ENCODE results near the gene SPDYE2B.
"Not testable (repeated sequence)": the region's sequence is repeated elsewhere in the genome, so short reads cannot be mapped to it uniquely, and the experiment has no call there.

The SPDYE2B gene

GRCh38 chr7:102649924-102650323 is at the start of gene SPDYE2B:
Gene SPDYE2B, plus strand, starts transcription at chr7:102650319. Its CDS starts 2,030 bp downstream, at chr7:102652349.
- not testable (repeated sequence) for DNase-seq

- not testable (repeated sequence) for DNase-seq
These were observed 47.8 kb upstream of the SPDYE2B start for GRCh38 chr7:102602317-102602716.

- not testable (repeated sequence) for DNase-seq
These were observed 45.5 kb upstream of the SPDYE2B start for GRCh38 chr7:102604431-102605145.

- not testable (repeated sequence) for DNase-seq
These were observed 43.3 kb upstream of the SPDYE2B start for GRCh38 chr7:102606848-102607247.

GRCh38 chr7:102609734-102610133 is 40.4 kb upstream of the SPDYE2B start:
- DNase-seq: not testable (repeated sequence)

- DNase-seq: not testable (repeated sequence)
These were observed 39.7 kb upstream of the SPDYE2B start for GRCh38 chr7:102610441-102610840.

GRCh38 chr7:102611013-102611674 is 39.0 kb upstream of the SPDYE2B start:
- not testable (repeated sequence) for DNase-seq

- not testable (repeated sequence) for DNase-seq
These were observed 38.3 kb upstream of the SPDYE2B start for GRCh38 chr7:102611675-102612325.

- not testable (repeated sequence) for DNase-seq
These were observed 36.4 kb upstream of the SPDYE2B start for GRCh38 chr7:102613575-102614345.

GRCh38 chr7:102614346-102614697 is 35.8 kb upstream of the SPDYE2B start:
- DNase-seq: not testable (repeated sequence)

GRCh38 chr7:102614873-102615272 is 35.2 kb upstream of the SPDYE2B start:
- not testable (repeated sequence) for DNase-seq

- not testable (repeated sequence) for DNase-seq
These were observed 34.2 kb upstream of the SPDYE2B start for GRCh38 chr7:102615930-102616329.

- DNase-seq: peak; percentile 52
These were observed 33.5 kb upstream of the SPDYE2B start, which contains the start of gene RASA4 for GRCh38 chr7:102616507-102617125. Gene RASA4, minus strand, starts transcription at chr7:102616756. Its CDS starts 67 bp downstream, at chr7:102616689.

GRCh38 chr7:102618122-102618521 is 32.0 kb upstream of the SPDYE2B start:
- DNase-seq: not testable (repeated sequence)

- not testable (repeated sequence) for DNase-seq
These were observed 22.7 kb upstream of the SPDYE2B start for GRCh38 chr7:102627271-102627904.

- DNase-seq: not testable (repeated sequence)
These were observed 19.5 kb upstream of the SPDYE2B start for GRCh38 chr7:102630622-102631021.

- not testable (repeated sequence) for DNase-seq
These were observed 15.8 kb upstream of the SPDYE2B start for GRCh38 chr7:102634299-102634698.

- DNase-seq: not testable (repeated sequence)
These were observed 14.8 kb upstream of the SPDYE2B start for GRCh38 chr7:102635354-102635753.

GRCh38 chr7:102636956-102637355 is 13.2 kb upstream of the SPDYE2B start:
- DNase-seq: not testable (repeated sequence)

- not testable (repeated sequence) for DNase-seq
These were observed 11.3 kb upstream of the SPDYE2B start for GRCh38 chr7:102638848-102639247.

- not testable (repeated sequence) for DNase-seq
These were observed 7.4 kb upstream of the SPDYE2B start, which contains the start of gene UPK3BL1 for GRCh38 chr7:102642691-102643090. Gene UPK3BL1, minus strand, starts transcription at chr7:102642791. Its CDS starts 50 bp downstream, at chr7:102642741.
